PFSK-1 (cell line): ENCODE data around the gene ZDHHC16.

Experiments used
- FOXP2 ChIP-seq: optimal IDR thresholded peaks from 2 replicates; pipeline ENCODE3; 2011; ENCODE audit warnings: borderline replicate concordance, control low read depth, inconsistent platforms; ENCODE audit not compliant: insufficient read depth; ENCODE audit errors: extremely low read length, extremely low read depth
- POLR2AphosphoS5 ChIP-seq: IDR thresholded peaks from 2 replicates; pipeline ENCODE4 v1.6.1; 2012; ENCODE audit warnings: low read depth, mild to moderate bottlenecking, control low read depth, low read length, moderate library complexity
- SIN3A ChIP-seq: IDR thresholded peaks from 2 replicates; pipeline ENCODE4 v1.6.1; 2012; ENCODE audit warnings: mild to moderate bottlenecking, low read length, moderate library complexity, borderline replicate concordance; ENCODE audit not compliant: insufficient read depth
- TAF1 ChIP-seq: IDR thresholded peaks from 2 replicates; pipeline ENCODE4 v1.6.1; 2012; ENCODE audit warnings: low read length, control low read depth, borderline replicate concordance; ENCODE audit not compliant: insufficient read depth
- TF ChIP-seq, protein P1 (sequence below), 2 experiments: IDR thresholded peaks; 2 replicates each; pipeline versions ENCODE4 v1.6.1 to v1.8.0; 2011 to 2012; ENCODE audit warnings: low read depth in 2 of 2, low read length in 2 of 2, control low read depth in 1 of 2, inconsistent platforms in 1 of 2, mild to moderate bottlenecking in 1 of 2, moderate library complexity in 1 of 2; ENCODE audit not compliant: insufficient read depth in 1 of 2

Gene ZDHHC16

DNA sequence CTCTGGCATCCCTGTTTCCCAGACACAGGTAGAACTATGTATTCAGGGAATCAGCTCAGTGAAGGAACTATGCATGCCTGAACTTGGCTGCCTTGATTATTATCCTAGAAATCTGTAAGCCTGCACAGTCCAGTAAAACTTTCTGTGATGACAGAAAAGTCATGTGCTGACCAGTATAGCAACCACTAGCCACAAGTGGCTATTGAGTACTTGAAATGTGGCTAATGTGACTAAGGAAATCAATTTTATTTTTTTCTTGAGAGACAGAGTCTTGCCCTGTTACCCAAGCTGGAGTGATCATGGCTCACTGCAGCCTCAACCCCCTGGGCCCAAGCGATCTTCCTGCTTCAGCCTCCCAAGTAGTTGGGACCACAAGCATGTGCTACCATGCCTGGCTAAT lies 3.7 kb upstream of the ZDHHC16 start:
- TF ChIP-seq POLR2AphosphoS5 = no peak
- TF ChIP-seq TAF1 = no peak
- TF ChIP-seq SIN3A = no peak
- TF ChIP-seq, protein P1, sequence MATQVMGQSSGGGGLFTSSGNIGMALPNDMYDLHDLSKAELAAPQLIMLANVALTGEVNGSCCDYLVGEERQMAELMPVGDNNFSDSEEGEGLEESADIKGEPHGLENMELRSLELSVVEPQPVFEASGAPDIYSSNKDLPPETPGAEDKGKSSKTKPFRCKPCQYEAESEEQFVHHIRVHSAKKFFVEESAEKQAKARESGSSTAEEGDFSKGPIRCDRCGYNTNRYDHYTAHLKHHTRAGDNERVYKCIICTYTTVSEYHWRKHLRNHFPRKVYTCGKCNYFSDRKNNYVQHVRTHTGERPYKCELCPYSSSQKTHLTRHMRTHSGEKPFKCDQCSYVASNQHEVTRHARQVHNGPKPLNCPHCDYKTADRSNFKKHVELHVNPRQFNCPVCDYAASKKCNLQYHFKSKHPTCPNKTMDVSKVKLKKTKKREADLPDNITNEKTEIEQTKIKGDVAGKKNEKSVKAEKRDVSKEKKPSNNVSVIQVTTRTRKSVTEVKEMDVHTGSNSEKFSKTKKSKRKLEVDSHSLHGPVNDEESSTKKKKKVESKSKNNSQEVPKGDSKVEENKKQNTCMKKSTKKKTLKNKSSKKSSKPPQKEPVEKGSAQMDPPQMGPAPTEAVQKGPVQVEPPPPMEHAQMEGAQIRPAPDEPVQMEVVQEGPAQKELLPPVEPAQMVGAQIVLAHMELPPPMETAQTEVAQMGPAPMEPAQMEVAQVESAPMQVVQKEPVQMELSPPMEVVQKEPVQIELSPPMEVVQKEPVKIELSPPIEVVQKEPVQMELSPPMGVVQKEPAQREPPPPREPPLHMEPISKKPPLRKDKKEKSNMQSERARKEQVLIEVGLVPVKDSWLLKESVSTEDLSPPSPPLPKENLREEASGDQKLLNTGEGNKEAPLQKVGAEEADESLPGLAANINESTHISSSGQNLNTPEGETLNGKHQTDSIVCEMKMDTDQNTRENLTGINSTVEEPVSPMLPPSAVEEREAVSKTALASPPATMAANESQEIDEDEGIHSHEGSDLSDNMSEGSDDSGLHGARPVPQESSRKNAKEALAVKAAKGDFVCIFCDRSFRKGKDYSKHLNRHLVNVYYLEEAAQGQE (IDR thresholded peaks at IDR 0.05; ENCODE audit: insufficient read depth in 1 of 2, low read depth in 2 of 2, low read length in 2 of 2) = no peak
- no peak for TF ChIP-seq FOXP2

- TF ChIP-seq FOXP2 (no peak), SIN3A (no peak), TAF1 (no peak), POLR2AphosphoS5 (no peak)
- TF ChIP-seq, protein P1 (IDR thresholded peaks at IDR 0.05; ENCODE audit: insufficient read depth in 1 of 2, low read depth in 2 of 2, low read length in 2 of 2) = no peak
Observed at GRCh38 chr10:97444212-97444611, 1.8 kb upstream of the ZDHHC16 start.

DNA sequence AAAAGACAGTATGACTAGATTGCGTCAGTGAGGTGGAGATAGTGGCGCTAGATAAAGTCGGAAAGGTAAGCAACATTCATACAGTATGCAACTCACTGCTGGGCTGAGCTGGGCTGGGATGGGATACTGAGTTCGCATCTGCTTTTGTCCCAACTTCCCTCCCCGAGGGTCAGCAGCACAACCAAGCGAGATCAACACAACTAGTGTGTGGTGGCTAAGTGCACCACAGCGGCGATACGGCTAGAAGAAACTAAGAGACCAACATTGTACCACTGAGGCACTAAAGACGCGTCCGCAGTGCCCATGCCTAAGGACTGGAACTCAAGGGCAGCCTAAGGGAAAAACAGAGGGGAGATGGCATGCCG lies 636 bp upstream of the ZDHHC16 start:
- TF ChIP-seq FOXP2 (no peak), TAF1 (no peak), SIN3A (no peak), POLR2AphosphoS5 (no peak)
- TF ChIP-seq, protein P1 (IDR thresholded peaks at IDR 0.05; ENCODE audit: insufficient read depth in 1 of 2, low read depth in 2 of 2, low read length in 2 of 2) = no peak

DNA sequence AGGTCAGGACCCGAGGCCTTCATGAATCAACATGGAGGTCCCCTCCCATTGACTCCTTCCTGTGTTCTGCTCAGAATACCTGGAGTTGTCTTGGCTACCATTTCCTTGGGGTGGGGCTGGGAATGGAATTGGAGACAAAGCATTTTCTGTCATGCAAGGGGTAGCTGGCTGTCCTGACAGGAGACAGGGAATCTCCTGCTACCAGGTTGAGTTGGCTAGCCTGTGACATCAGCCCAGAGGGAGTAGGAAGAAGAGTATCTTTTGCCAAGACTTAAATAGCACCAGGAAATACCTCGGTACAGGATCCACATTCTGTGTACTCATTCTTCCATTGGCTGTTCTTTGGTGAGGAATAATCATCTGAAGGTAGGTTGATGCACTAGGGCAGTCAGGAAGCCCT lies 4.9 kb downstream of the ZDHHC16 start:
- TF ChIP-seq, protein P1 (IDR thresholded peaks at IDR 0.05; ENCODE audit: insufficient read depth in 1 of 2, low read depth in 2 of 2, low read length in 2 of 2) = no peak
- TF ChIP-seq SIN3A (no peak), POLR2AphosphoS5 (no peak), FOXP2 (no peak), TAF1 (no peak)

DNA sequence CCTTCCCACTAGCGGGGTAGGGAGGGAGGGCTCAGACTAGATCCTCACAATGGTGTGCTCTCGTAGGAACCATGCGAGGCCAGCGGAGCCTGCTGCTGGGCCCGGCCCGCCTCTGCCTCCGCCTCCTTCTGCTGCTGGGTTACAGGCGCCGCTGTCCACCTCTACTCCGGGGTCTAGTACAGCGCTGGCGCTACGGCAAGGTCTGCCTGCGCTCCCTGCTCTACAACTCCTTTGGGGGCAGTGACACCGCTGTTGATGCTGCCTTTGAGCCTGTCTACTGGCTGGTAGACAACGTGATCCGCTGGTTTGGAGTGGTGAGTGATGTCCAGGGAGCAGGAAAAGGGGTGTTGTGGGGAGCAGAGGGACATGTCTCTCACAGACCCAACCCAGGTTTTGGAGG lies 5.6 kb downstream of the ZDHHC16 start:
- TF ChIP-seq FOXP2 (no peak), SIN3A (no peak), POLR2AphosphoS5 (no peak), TAF1 (no peak)
- TF ChIP-seq, protein P1 (IDR thresholded peaks at IDR 0.05; ENCODE audit: insufficient read depth in 1 of 2, low read depth in 2 of 2, low read length in 2 of 2) = no peak
